SU-DHL-6 (cell line): ENCODE results near the gene ADAMTS17.

Experiments
- EZH2phosphoT487 ChIP-seq: fragments of 200-600 bp; sonication (generic), shearing (Covaris generic); conservative IDR thresholded peaks from 2 replicates; pipeline ENCODE4 v1.6.1; 2018; ENCODE audit warnings: mild to moderate bottlenecking, antibody characterized with exemption, low read length, moderate library complexity, mixed read lengths
- TF ChIP-seq, protein P1 (sequence below): fragments of 200-600 bp; sonication (generic); IDR thresholded peaks from one replicate; pipeline ENCODE4 v1.5.1; 2017; ENCODE audit warnings: antibody characterized with exemption, mild to moderate bottlenecking, low read length, moderate library complexity; ENCODE audit not compliant: insufficient read depth, poor library complexity, severe bottlenecking

DNA sequence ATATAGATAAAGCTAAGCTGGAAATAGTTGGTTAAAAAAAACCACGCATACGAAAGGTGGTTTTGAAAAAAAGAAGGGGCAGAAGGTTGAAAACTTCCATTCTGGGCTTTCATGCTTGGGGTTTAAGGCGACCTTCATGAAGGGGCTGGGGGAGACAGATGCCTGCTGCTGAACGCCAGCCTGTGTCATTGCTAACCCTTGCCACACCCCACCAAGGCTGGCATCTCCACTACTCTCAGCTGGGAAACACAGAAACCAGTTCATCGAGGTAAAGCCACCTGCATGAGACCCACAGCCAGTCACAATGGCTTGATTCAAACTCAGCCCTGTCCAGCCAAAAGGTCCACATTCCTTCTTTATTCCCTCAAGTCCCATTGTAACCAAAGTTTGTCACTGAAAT lies 78.7 kb downstream of the ADAMTS17 start:
- TF ChIP-seq EZH2phosphoT487 = no peak
- TF ChIP-seq, protein P1, sequence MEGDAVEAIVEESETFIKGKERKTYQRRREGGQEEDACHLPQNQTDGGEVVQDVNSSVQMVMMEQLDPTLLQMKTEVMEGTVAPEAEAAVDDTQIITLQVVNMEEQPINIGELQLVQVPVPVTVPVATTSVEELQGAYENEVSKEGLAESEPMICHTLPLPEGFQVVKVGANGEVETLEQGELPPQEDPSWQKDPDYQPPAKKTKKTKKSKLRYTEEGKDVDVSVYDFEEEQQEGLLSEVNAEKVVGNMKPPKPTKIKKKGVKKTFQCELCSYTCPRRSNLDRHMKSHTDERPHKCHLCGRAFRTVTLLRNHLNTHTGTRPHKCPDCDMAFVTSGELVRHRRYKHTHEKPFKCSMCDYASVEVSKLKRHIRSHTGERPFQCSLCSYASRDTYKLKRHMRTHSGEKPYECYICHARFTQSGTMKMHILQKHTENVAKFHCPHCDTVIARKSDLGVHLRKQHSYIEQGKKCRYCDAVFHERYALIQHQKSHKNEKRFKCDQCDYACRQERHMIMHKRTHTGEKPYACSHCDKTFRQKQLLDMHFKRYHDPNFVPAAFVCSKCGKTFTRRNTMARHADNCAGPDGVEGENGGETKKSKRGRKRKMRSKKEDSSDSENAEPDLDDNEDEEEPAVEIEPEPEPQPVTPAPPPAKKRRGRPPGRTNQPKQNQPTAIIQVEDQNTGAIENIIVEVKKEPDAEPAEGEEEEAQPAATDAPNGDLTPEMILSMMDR = no peak
